ENCODE data around the gene CWF19L2. TPM values are rescaled to one million over a fixed set of nuclear protein-coding genes. Genes with fewer than 3 reads are reported as not detected.

Gene CWF19L2
- total RNA-seq, 1 experiment from 2014 or later = 18.4 TPM

- no peak overlapping the region for H4K8ac ChIP-seq (replicated peaks; ENCODE audit: insufficient read length, low read depth, low read length)
- no peaks in the 10 kb centered on the region for H3K27me3 ChIP-seq (ENCODE audit: insufficient read depth, low read length)
These were observed 24.6 kb upstream of the CWF19L2 start for GRCh38 chr11:107482234-107482633.

More at GRCh38 chr11:107482234-107482633, 24.6 kb upstream of the CWF19L2 start:
- no peak for DNase-seq
- Histone ChIP-seq H3K4me2 (ENCODE audit: insufficient read depth, insufficient read length, low read length) (no peak overlapping the region), H3K9me3 (ENCODE audit: control insufficient read depth, low read depth, low read length) (no peaks in the 10 kb centered on the region), H3K14ac (ENCODE audit: insufficient read depth, low read length) (no peak overlapping the region), H2BK120ac (ENCODE audit: low read depth, low read length, poor library complexity, severe bottlenecking) (no peak overlapping the region), H3K23me2 (ENCODE audit: insufficient read length, low read depth, low read length, poor library complexity, severe bottlenecking) (no peaks in the 10 kb centered on the region), H4K5ac (ENCODE audit: insufficient read length, low read depth, low read length) (no peak overlapping the region), H4K20me1 (ENCODE audit: control insufficient read depth, insufficient read depth, insufficient read length) (no peaks in the 10 kb centered on the region), H2BK12ac (ENCODE audit: insufficient read length, low read depth, low read length) (no peak overlapping the region), H3K56ac (ENCODE audit: insufficient read length, low read depth, low read length) (no peak overlapping the region), H2BK15ac (ENCODE audit: low read depth, low read length) (no peak overlapping the region), H3K4me1 (ENCODE audit: insufficient read depth, low read length) (no peaks in the 10 kb centered on the region), H3K23ac (ENCODE audit: insufficient read length, low read depth, low read length) (no peak overlapping the region), H3K9ac (ENCODE audit: extremely low read depth, insufficient read length, low read length) (no peak overlapping the region), H2BK5ac (ENCODE audit: insufficient read length, low read length) (no peak overlapping the region), H3K18ac (ENCODE audit: insufficient read length, low read depth, low read length) (no peak overlapping the region), H3T11ph (ENCODE audit: low read length) (no peak overlapping the region), H2BK20ac (ENCODE audit: low read depth, low read length, poor library complexity, severe bottlenecking) (no peak overlapping the region), H3K4ac (ENCODE audit: low read depth, low read length) (no peak overlapping the region), H3K79me1 (ENCODE audit: insufficient read depth, low read depth, low read length, poor library complexity, severe bottlenecking) (no peaks in the 10 kb centered on the region), H4K91ac (ENCODE audit: insufficient read length, low read depth, low read length) (no peak overlapping the region), H2AK5ac (ENCODE audit: insufficient read length, low read length) (no peak overlapping the region), H3K27ac (ENCODE audit: insufficient read length, low read depth, low read length) (no peak overlapping the region), H2AFZ (ENCODE audit: low read length) (no peak overlapping the region), H3K79me2 (ENCODE audit: insufficient read depth, low read length) (no peaks in the 10 kb centered on the region)
- Mint-ChIP-seq H3K4me3 (no peak overlapping the region), H3K36me3 (ENCODE audit: insufficient read depth in 1 of 3, low read depth in 3 of 3) (no peaks in the 10 kb centered on the region), H3K4me1 (no peaks in the 10 kb centered on the region), H3K27me3 (ENCODE audit: low read depth) (no peaks in the 10 kb centered on the region), H3K9me3 (no peaks in the 10 kb centered on the region), H3K27ac (no peak overlapping the region; a peak in 1 of 7 replicates)
- TF ChIP-seq, protein P1, sequence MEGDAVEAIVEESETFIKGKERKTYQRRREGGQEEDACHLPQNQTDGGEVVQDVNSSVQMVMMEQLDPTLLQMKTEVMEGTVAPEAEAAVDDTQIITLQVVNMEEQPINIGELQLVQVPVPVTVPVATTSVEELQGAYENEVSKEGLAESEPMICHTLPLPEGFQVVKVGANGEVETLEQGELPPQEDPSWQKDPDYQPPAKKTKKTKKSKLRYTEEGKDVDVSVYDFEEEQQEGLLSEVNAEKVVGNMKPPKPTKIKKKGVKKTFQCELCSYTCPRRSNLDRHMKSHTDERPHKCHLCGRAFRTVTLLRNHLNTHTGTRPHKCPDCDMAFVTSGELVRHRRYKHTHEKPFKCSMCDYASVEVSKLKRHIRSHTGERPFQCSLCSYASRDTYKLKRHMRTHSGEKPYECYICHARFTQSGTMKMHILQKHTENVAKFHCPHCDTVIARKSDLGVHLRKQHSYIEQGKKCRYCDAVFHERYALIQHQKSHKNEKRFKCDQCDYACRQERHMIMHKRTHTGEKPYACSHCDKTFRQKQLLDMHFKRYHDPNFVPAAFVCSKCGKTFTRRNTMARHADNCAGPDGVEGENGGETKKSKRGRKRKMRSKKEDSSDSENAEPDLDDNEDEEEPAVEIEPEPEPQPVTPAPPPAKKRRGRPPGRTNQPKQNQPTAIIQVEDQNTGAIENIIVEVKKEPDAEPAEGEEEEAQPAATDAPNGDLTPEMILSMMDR (conservative IDR thresholded peaks at IDR 0.05) = no peak

Data from H9 (cell line).